SK-N-SH treated with all-trans-retinoic acid at 6 μM for 48 hours (cell line): Measurements from ENCODE around the gene PLXND1.

ENCODE experiments used
- ARNTL ChIP-seq: fragments of 450-650 bp; formaldehyde crosslinking; IDR thresholded peaks from 2 replicates; pipeline ENCODE4 v1.5.0; 2020; ENCODE audit warnings: low read depth, mild to moderate bottlenecking, moderate library complexity, borderline replicate concordance
- BACH2 ChIP-seq: fragments of 250-450 bp; sonication (Bioruptor Pico); IDR thresholded peaks from 2 replicates; pipeline ENCODE4 v1.9.0; 2021; ENCODE audit warnings: mild to moderate bottlenecking, borderline replicate concordance

- no peak for TF ChIP-seq BACH2
- TF ChIP-seq ARNTL (CRISPR knock-in tag): no peak
Measured at GRCh38 chr3:129577925-129578786, 28.3 kb downstream of the PLXND1 start.
